ENCODE measurements around the gene HHAT.

GRCh38 chr1:210313921-210314320 lies 14.8 kb upstream of the HHAT start:
- TF ChIP-seq POLR2AphosphoS5 (IDR thresholded peaks at IDR 0.05) (no peak), POLR2A (IDR thresholded peaks at IDR 0.05) (no peak)
- TF ChIP-seq, protein P1, sequence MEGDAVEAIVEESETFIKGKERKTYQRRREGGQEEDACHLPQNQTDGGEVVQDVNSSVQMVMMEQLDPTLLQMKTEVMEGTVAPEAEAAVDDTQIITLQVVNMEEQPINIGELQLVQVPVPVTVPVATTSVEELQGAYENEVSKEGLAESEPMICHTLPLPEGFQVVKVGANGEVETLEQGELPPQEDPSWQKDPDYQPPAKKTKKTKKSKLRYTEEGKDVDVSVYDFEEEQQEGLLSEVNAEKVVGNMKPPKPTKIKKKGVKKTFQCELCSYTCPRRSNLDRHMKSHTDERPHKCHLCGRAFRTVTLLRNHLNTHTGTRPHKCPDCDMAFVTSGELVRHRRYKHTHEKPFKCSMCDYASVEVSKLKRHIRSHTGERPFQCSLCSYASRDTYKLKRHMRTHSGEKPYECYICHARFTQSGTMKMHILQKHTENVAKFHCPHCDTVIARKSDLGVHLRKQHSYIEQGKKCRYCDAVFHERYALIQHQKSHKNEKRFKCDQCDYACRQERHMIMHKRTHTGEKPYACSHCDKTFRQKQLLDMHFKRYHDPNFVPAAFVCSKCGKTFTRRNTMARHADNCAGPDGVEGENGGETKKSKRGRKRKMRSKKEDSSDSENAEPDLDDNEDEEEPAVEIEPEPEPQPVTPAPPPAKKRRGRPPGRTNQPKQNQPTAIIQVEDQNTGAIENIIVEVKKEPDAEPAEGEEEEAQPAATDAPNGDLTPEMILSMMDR (IDR thresholded peaks at IDR 0.05): no peak

Measured in transverse colon (tissue), 4 donors.